ENCODE data around the gene MIP.
"Not testable (repeated sequence)": the region's sequence is repeated elsewhere in the genome, so short reads cannot be mapped to it uniquely, and the experiment has no call there.

MIP gene

DNA sequence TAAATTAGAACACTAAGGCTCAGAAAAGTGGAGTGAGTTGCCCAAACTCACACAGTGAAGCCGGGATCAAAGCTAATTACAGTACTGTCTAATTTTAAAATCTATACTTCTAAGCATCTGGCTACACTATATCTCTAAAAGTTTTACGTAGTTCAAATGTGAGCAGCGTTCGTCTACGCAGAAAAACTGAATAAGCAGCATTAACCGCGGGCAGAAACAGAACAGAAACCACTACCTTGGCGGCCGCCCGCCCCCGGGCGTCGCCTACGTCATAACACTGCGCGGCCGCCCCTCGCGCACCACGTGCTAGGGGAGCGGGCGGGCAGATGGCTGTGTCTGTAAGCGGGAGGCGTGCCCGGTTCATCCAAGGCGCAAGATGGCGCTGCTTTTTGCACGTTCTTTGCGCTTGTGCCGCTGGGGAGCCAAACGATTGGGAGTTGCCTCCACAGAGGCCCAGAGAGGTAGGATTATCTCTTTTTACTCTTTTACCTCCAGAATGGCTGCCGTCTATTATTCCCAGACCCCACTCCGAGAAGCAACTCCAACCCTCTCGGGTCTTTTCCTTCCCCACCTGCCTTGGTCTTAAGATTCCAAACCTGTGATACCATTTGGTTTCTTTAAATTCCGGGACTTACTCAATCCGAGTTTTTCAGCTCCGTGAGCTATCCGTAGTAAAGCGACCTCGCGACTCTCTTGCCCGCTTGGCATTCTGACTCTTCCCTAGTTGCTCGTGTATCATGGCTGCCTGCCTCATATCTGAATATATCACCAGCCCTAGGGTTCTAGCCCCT is 14.0 kb upstream of the MIP start, which contains the start of gene SPRYD4:
Gene SPRYD4 (plus strand): TSS at position 363 of the 791 bp plus-strand sequence. CDS start 14 bp downstream, at position 377.
- DNase-seq (ENCODE audit: extremely low read depth in 1 of 2, low read depth in 1 of 2) = peak; percentile 87 to 88

DNA sequence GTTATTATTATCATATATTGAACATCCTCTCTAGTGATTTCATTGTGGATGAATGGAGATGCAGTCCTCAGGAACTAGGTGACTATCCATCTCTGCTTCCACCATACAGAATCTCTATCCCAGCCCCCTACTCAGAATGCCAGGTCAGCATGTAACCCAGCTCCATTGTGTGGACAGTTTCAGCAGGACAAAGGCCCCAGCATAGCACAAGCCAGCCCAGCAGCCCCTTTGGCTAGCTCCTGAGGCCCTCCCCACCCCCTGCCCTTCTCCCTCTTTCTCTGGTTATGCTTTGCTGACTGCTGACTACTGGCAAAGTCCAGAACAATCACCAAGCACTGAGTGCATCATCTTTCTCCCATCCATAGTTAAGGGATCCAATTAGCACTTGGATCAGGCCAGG is 8.1 kb upstream of the MIP start:
- no peak for DNase-seq (ENCODE audit: extremely low read depth in 1 of 2, low read depth in 1 of 2)

DNA sequence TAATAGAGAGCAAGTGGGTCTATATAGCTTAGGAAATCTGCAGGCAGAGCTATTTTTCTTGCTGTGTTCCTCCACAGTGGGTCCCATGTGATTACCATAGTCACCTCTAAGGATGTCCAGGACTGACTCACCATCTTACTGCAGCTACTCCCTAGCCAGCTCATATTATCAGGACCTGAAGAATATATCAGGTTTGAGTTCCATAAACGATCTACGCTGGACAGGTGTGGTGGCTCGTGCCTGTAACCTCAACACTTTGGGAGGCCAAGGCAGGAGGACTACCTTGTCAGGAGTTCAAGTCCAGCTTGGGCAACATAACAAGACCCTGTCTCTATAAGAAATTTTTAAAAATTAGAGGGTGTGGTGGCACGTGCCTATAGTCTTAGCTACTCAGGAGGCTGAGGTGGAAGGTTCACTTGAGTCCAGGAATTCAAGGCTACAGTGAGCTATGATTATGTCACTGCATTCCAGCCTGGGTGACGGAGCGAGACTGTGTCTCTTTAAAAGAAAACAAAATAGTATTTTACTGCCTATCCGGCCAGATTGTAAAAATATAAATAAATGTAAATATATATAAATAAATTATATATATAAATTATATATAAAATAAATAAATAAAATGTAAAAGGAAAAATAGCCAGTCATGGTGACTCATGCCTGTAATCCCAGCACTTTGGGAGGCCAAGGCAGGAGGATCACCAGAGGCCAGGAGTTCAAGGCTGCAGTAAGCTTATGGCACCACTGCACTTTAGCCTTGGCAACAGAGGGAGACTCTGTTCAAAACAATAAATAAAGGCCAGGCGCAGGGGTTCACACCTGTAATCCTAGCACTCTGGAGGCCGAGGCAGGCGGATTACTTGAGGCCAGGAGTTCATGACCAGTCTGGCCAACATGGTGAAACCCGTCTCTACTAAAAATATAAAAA is 7.0 kb upstream of the MIP start:
- no peak for DNase-seq (ENCODE audit: extremely low read depth in 1 of 2, low read depth in 1 of 2)

DNA sequence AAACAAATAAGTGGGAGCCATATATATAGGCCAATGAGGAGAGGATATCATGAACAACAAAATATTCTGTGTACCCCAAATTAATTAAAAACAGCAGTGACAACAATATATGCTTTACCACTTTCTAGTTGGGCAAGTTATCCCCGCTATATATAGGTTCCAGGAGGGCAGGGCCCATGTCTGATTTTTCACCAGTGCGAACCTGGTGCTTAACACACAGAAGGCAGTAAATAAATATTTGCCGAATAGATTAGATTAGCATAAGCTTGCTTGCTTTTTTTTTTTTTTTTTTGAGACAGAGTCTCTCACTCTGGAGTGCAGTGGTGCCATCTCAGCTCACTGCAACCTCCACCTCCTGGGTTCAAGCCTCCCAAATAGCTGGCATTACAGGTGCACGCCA is 3.4 kb upstream of the MIP start:
- no peak for DNase-seq (ENCODE audit: extremely low read depth in 1 of 2, low read depth in 1 of 2)

DNA sequence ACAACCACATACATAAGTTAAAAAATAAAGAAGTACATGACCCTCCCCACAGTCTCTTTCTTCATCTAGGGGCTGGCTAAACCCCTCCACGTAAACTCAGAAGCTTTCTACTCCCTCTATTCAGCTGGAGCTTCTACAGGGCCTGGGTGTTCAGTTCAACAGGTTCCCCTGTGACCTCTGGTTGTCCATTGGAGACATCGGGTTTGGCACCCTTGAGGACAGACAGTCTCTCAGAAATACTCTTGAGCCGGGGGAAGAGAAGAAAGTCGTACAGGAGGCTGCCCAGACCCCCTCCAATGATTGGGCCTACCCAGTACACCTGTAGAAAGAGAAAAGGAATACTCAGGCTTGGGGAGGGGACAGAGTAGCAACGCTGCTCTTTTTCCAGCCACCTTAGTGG is 3.3 kb downstream of the MIP start:
- DNase-seq (ENCODE audit: extremely low read depth in 1 of 2, low read depth in 1 of 2) = no peak

DNA sequence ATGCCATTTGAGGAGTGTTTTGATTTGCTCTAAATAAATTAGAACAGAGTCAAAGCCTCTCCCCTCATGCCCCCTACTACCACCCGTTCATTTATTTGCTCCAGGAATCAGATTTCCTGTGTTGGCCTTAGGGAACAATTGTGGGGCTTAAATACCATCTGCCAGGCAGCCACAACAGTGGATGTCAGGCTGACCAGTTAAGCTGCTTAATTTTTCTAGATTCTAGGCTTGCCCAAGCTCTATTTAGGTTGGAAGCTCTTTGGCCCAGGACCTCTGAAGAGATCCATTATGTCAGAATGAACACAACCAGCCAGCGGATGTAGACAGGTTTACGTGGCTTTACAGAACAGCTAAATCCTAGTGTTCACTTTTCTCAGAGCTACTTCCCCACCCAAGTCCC is 4.2 kb downstream of the MIP start:
- no peak for DNase-seq (ENCODE audit: extremely low read depth in 1 of 2, low read depth in 1 of 2)

DNA sequence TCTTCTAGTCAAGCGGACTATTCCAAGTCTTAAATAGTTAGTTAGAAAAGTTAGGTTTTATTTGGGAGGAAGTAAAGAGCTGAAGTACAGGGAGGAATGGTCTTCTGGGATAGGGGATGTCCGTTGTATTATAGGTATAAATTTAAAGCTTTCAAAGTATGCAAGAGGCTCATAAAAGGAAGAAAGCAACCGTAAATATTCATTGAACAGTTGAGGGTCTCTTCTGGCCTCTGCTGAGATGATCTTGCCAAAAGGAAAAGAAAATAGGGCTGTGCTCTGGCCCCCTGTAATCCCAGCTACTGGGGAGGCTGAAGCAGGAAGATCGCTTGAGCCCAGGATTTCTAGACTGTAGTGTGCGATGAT is 4.9 kb downstream of the MIP start:
- no peak for DNase-seq (ENCODE audit: extremely low read depth in 1 of 2, low read depth in 1 of 2)

DNA sequence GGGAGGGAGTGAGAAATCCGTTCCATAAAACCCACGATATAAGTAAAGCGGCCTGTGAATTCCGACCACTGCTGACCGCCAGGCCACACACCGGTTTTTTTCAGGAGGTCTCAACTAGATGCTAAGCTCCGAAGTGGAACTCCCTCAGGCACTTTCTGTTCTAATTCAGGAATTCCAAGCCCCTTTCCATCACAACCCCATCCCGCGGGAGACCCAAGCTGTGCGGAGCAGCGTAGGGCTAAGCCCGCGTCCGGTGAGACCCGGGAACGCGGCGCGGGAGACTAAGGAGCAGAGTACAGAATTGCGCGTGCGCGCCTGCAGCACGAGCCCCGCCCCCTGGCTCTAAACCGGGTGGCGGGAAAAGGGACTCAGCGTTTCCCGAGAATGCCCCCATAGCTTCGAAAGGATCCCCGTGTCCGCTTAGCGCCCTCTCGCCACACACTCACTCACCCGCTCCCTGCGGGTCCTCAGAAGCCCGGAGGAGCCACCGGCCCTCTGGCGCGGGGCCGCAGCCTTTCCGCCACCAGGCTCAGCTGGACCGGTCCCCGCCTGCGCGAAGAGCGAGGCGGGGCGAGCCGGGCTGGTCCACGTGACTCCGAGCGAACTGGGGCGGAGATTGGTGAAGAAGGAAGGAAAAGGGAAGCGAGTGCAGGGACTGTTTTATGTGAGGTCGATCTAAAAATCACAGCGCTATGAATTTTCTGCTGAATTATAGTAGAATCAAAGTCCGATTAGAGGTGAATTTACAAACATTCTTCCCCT is 5.4 kb downstream of the MIP start, which contains the start of gene TIMELESS:
Gene TIMELESS (minus strand): TSS at position 567 of the 762 bp plus-strand sequence. CDS start 15,256 bp downstream, outside the sequence.
- peak; percentile 74 for DNase-seq (ENCODE audit: extremely low read depth in 1 of 2, low read depth in 1 of 2)

DNA sequence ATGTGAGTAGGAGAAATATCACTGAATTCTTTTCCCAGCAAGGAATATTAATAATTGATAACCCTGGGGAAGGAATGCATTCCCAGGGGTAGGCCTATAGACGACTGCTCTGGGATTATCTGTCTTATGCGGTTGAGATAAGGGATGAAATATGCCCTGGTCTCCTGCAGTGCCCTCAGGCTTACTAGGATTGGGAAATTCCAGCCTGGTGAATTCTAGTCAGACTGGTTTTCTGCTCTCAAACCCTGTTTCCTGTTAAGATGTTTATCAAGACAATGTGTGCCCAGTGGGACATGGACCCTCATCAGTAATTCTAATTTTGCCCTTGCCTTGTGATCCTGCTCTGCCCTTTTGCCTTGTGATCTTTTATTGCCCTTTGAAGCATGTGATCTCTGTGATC is 11.2 kb downstream of the MIP start:
- not testable (repeated sequence) for DNase-seq (ENCODE audit: extremely low read depth in 1 of 2, low read depth in 1 of 2)

DNA sequence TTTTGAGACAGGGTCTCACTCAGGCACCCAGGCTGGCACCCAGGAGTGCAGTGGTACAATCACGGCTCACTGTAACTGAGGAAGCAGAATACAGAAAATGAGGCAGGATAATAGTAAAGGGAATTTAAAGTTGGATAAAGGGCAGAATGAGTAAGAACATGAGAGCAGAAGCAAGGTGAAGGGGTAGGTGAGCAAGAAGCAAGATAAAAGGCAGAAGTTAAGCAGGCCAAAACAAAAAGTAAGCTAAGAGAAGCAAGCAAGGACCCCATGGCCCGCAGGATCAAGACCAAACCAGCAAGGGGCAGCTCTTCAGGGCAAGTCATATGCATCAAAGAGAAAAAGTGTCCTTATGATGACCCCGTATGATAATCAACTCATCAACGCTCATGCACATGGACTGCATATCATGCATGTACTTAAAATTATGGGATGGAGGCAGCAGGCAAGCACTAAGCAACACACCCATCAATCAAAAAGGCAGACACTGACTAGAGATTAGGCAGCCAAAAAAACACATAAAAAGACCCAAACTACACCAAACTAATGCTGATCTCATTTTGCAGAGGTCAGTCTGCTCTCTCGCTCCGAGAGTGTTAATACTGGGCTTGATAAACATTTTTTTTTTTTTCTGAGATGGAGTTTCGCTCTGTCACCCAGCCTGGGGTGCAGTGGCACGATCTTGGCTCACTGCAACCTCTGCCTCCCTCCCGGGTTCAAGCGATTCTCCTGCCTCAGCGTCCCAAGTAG is 16.9 kb downstream of the MIP start:
- DNase-seq (ENCODE audit: extremely low read depth in 1 of 2, low read depth in 1 of 2) = no peak

DNA sequence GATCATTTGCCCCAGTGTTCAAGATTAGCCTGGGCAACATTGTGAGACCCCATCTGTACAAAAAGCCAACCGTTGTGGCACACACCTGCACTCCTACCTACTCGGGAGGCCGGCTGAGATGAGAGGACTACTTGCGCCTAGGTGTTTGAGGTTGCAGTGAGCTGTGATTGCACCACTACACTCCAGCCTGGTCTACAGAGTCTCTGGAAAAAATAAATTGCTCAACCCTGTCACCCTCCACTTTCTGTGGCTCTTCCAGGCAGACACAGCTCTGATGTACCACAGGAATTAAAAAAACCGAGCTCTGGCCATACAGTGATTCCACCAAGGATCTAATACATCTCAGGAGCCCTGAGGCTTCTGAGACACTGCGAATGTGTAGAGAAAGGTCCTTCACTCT is 19.6 kb downstream of the MIP start:
- DNase-seq (ENCODE audit: extremely low read depth in 1 of 2, low read depth in 1 of 2) = no peak

DNA sequence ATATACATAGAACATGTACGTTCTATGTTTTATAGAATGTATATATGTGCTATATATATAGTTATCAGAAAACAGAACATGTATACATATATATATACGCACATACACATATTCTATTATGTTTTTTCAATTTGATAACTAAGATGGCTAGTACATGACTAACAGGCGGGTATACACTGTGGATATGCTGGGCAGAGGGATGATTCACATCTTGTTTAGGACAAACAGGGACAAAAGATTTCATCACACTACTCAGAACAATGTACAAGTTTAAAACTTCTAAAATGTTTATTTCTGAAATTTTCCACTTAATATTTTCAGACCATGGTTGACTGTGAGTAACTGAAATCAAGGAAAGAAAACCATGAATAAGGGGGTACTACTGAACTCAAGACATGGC is 22.6 kb downstream of the MIP start:
- DNase-seq (ENCODE audit: extremely low read depth in 1 of 2, low read depth in 1 of 2) = no peak

DNA sequence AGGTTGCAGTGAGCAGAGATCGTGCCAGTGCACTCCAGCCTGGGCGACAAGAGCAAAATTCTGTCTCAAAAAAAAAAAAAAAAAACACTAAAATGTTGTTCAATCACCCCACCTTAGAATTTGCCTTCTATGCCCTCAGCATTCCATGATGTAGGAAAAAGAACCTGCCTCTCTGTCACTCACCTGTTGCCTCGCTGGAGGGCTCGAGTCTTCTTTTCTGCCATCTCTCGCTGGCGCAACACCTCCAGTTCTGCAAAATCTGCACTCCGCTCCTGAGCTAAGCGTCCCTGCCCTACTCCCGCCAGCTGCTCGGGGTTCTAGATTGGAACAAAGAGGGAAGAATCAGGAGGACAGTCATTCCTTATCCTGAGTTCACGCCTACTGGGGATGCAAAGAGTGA is 23.2 kb downstream of the MIP start:
- DNase-seq (ENCODE audit: extremely low read depth in 1 of 2, low read depth in 1 of 2) = no peak

DNA sequence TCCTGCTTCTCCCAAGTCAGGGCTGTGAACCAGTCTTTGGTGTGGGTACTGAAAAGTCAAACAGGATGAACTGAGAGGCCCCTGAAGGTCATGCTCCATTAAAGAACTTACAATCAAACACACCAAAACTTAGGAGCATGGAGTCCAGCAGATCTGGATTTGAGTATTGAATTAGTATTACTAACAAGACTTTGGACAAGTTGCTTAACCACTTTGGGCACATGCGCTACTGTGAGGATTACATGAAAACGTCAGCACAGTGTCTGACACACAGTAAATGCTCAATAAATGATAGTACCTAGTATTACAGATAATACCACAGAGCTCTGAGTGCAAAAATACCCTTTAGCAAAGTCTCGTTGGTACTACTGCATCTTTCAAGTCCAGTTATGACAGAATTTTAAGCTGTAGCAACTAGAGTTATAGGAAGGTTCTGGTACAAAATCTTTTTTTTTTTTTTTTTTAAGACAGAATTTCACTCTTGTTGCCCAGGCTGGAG is 28.5 kb downstream of the MIP start:
- no peak for DNase-seq (ENCODE audit: extremely low read depth in 1 of 2, low read depth in 1 of 2)

DNA sequence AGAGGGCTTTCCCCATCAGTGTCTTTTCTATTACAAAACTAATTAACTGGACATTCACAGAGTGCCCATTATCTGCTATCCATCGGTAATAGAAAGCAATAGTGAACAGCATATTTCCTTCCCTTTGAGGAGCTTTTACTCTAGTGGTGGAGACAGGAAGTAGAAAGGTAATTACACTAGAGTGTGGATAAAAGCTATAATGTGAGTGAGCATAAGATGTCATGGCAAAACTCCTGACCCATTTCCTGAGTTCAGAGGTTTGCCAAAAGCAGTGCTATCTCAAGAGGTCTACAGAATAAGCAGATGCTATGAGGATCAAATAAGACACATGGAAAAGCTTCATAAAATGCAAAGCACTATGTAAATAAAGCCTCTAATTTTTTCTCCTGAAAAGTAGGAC is 29.3 kb downstream of the MIP start:
- DNase-seq (ENCODE audit: extremely low read depth in 1 of 2, low read depth in 1 of 2) = no peak

DNA sequence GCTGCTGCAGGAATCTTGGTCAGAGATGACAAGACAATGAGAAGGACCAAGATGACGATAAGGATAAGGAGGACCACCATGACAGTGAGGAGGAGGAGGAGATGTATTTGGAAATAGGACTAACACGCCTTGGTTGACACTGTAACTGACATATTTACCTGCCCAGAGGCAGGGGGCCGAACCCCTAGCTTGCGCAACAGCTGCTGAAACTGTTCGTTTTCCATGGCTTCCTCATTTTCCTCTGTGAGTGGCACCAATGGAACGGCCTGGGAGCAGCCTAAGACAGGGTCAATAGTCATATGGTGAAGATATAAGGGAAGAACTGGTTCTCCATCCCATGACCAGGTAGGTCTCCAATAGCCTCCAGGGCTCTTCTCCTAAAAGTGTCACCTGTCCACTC is 34.0 kb downstream of the MIP start:
- no peak for DNase-seq (ENCODE audit: extremely low read depth in 1 of 2, low read depth in 1 of 2)

DNA sequence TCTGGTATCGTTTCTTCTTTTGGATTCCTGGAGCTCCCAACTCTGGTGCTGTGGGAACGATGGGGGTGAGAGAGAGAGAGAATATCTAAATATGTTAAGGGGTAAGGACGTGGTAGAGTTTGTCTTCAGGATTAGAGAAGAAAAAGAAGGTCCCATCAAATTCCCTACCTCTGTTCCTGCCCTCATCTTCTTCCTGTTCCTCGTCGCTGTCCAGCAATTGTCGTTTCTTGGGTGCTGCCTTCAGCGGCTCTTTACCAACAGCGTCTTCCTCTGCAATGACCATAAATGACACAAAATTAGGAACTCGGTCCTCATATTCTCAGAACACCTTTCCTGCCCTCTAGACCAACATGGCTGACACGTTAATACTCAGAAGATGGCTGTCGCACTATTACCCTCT is 36.7 kb downstream of the MIP start:
- DNase-seq (ENCODE audit: extremely low read depth in 1 of 2, low read depth in 1 of 2) = no peak

DNA sequence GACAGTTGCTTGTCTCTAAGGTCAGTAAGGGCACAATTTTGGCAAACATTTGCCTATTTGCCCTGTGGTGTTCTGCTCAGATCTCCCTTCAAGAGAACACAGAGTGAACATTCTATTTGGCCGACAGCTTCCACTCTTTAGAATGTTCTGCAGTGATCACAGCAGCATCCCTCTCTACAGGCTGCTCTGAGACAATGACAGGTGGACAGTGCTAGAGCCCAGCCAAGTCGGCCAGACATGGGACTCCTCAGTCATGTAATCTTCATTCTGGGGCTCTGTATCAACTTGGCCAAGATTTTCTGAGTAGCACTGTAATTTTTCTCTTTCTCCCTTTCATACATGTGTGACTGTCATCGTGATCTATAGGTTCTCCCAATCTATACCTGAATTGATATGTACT is 40.1 kb downstream of the MIP start:
- DNase-seq (ENCODE audit: extremely low read depth in 1 of 2, low read depth in 1 of 2) = no peak

DNA sequence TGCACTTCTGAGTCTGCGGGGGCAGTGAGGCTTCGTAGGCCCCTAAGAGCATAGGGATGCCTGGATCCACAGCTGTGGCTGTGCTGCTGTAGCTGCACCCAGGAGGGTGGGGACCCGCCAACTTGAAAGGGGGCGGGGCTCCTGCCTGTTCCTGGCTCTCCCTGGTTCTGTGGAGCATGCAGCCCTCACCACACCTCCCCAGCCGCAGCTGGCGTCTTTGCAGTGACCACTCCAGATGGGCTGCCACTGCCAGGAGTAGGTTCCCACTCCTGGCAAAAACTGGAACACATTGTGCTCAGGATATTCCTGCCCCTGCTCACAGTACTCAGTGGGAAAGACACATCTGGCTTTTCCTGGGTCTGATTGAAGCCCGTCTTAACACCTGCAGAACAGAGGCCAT is 41.1 kb downstream of the MIP start:
- no peak for DNase-seq (ENCODE audit: extremely low read depth in 1 of 2, low read depth in 1 of 2)

Measured in stimulated activated CD8-positive, alpha-beta memory T cell treated with anti-CD3 and anti-CD28 coated beads, Interleukin-7, amount 100 ng/mL, for 48 hours (primary cell).